Neural progenitor cell (in vitro differentiated cells): Measurements from ENCODE around the gene LRRC46. TPM values are rescaled to one million over a fixed set of nuclear protein-coding genes. Genes with fewer than 3 reads are reported as not detected.
A peak's percentile ranks its signal among the peaks of the same experiment; 100 is the strongest.

Experiments used
- DNase-seq: peaks from one replicate; pipeline ENCODE4 v3.0.0-alpha.2; 2016; ENCODE audit warnings: low spot score
- H2AFZ ChIP-seq: fragments of 200-600 bp; sonication (generic); replicated peaks from 2 replicates; pipeline ENCODE4 v1.6.1; 2016; ENCODE audit warnings: antibody characterized with exemption
- H3F3A ChIP-seq: fragments of 200-600 bp; sonication (generic); 2 replicates; pipeline ENCODE4 v1.6.1; 2016; ENCODE audit warnings: antibody characterized with exemption, low read depth
- H3K27ac ChIP-seq: fragments of 200-600 bp; sonication (generic); 2 replicates; pipeline ENCODE4 v1.5.1; 2016; ENCODE audit warnings: mild to moderate bottlenecking
- H3K27me3 ChIP-seq: fragments of 200-600 bp; sonication (generic); 2 replicates; pipeline ENCODE4 v1.6.1; 2016; ENCODE audit warnings: mild to moderate bottlenecking, moderate library complexity
- H3K36me3 ChIP-seq: fragments of 200-600 bp; sonication (generic); 2 replicates; pipeline ENCODE4 v1.5.1; 2016
- H3K4me1 ChIP-seq: fragments of 200-600 bp; sonication (generic); 2 replicates; pipeline ENCODE4 v1.6.1; 2016; ENCODE audit warnings: mixed run types
- H3K4me2 ChIP-seq: fragments of 200-600 bp; sonication (generic); 2 replicates; pipeline ENCODE4 v1.6.1; 2016
- H3K4me3 ChIP-seq: fragments of 200-600 bp; sonication (generic); 2 replicates; pipeline ENCODE4 v1.5.1; 2016
- H3K79me2 ChIP-seq: fragments of 200-600 bp; sonication (generic); 2 replicates; pipeline ENCODE4 v1.6.1; 2016; ENCODE audit warnings: low read depth
- H3K9ac ChIP-seq: fragments of 200-600 bp; sonication (generic); 2 replicates; pipeline ENCODE4 v1.6.1; 2016
- H3K9me3 ChIP-seq: fragments of 200-600 bp; sonication (generic); 2 replicates; pipeline ENCODE4 v1.5.1; 2016; ENCODE audit warnings: low read depth
- H4K20me1 ChIP-seq: fragments of 200-600 bp; sonication (generic); 2 replicates; pipeline ENCODE4 v1.6.1; 2016; ENCODE audit warnings: low read depth
- H3K27ac Mint-ChIP-seq: 3 replicates; pipeline ENCODE4 v1.8.0; 2021; ENCODE audit warnings: mixed read lengths
- H3K27me3 Mint-ChIP-seq: 2 replicates; pipeline ENCODE4 v1.8.0; 2022; ENCODE audit warnings: low read depth, mild to moderate bottlenecking, inconsistent platforms, moderate library complexity, mixed read lengths; ENCODE audit not compliant: insufficient read depth
- H3K36me3 Mint-ChIP-seq: 3 replicates; pipeline ENCODE4 v1.8.0; 2021; ENCODE audit warnings: mixed read lengths
- H3K4me1 Mint-ChIP-seq: 3 replicates; pipeline ENCODE4 v1.8.0; 2021; ENCODE audit warnings: mixed read lengths
- H3K4me3 Mint-ChIP-seq: 3 replicates; pipeline ENCODE4 v1.8.0; 2021; ENCODE audit warnings: mild to moderate bottlenecking, moderate library complexity, mixed read lengths
- H3K9me3 Mint-ChIP-seq: 3 replicates; pipeline ENCODE4 v1.8.0; 2020; ENCODE audit warnings: mixed read lengths
- EZH2 ChIP-seq: fragments of 200-600 bp; sonication (generic); IDR thresholded peaks from 2 replicates; pipeline ENCODE4 v1.6.1; 2017; ENCODE audit warnings: antibody characterized with exemption, mild to moderate bottlenecking, moderate library complexity
- EZH2phosphoT487 ChIP-seq: fragments of 200-600 bp; sonication (generic); IDR thresholded peaks from 2 replicates; pipeline ENCODE4 v1.6.1; 2017; ENCODE audit warnings: antibody characterized with exemption
- total RNA-seq: library from RNA; depleted of rRNA; stranded (reverse); fragments of >200 nt; gene quantifications from 2 replicates; pipeline ENCODE4 v1.2.3, GENCODE V29; 2015; ENCODE audit warnings: low replicate concordance
- TF ChIP-seq, protein P1 (sequence below): fragments of 200-600 bp; sonication (generic); IDR thresholded peaks from 2 replicates; pipeline ENCODE4 v1.5.1; 2017; ENCODE audit warnings: antibody characterized with exemption, mild to moderate bottlenecking

Gene LRRC46
- total RNA-seq, 1 donor from 2014 or later: 0.06 TPM

DNA sequence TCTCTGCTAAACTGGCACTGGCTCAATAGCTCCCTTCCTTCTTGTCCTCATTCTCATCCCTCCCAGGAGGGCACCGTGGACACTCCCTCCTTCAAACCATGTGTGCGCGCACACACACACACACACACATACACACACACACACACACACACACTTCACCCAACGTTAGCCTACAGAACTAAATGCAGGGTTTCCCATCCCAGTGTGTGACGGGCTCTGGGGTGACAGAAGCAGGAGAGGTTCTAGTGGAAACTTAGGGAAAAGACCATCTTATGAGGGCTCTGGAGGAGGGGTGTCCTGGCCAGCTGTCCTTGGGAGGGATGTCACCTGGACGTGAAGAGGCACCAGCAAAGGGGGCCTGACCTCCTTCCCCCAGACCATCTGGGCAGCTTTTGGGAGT lies 29.6 kb upstream of the LRRC46 start:
- Mint-ChIP-seq H3K4me1 (no peaks in the 10 kb centered on the region), H3K4me3 (no peak overlapping the region), H3K27ac (no peak overlapping the region), H3K27me3 (peaks cover 29% of the 10 kb centered on the region), H3K9me3 (no peaks in the 10 kb centered on the region), H3K36me3 (no peaks in the 10 kb centered on the region)
- no peaks in the 10 kb centered on the region for H3K79me2 ChIP-seq
- H3K9me3 ChIP-seq: no peaks in the 10 kb centered on the region
- H3K36me3 ChIP-seq: no peaks in the 10 kb centered on the region
- no peak overlapping the region for H3K27ac ChIP-seq
- TF ChIP-seq EZH2phosphoT487 (no peak), EZH2 (no peak)
- TF ChIP-seq, protein P1, sequence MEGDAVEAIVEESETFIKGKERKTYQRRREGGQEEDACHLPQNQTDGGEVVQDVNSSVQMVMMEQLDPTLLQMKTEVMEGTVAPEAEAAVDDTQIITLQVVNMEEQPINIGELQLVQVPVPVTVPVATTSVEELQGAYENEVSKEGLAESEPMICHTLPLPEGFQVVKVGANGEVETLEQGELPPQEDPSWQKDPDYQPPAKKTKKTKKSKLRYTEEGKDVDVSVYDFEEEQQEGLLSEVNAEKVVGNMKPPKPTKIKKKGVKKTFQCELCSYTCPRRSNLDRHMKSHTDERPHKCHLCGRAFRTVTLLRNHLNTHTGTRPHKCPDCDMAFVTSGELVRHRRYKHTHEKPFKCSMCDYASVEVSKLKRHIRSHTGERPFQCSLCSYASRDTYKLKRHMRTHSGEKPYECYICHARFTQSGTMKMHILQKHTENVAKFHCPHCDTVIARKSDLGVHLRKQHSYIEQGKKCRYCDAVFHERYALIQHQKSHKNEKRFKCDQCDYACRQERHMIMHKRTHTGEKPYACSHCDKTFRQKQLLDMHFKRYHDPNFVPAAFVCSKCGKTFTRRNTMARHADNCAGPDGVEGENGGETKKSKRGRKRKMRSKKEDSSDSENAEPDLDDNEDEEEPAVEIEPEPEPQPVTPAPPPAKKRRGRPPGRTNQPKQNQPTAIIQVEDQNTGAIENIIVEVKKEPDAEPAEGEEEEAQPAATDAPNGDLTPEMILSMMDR: no peak
- no peak overlapping the region for H3K4me2 ChIP-seq
- H3K4me1 ChIP-seq: no peaks in the 10 kb centered on the region
- no peak overlapping the region for H2AFZ ChIP-seq
- no peak for DNase-seq
- H3K4me3 ChIP-seq: no peak overlapping the region
- no peak overlapping the region for H3K9ac ChIP-seq
- H3K27me3 ChIP-seq: peaks cover 20% of the 10 kb centered on the region
- peaks cover 4% of the 10 kb centered on the region for H4K20me1 ChIP-seq
- no peaks in the 10 kb centered on the region for H3F3A ChIP-seq

DNA sequence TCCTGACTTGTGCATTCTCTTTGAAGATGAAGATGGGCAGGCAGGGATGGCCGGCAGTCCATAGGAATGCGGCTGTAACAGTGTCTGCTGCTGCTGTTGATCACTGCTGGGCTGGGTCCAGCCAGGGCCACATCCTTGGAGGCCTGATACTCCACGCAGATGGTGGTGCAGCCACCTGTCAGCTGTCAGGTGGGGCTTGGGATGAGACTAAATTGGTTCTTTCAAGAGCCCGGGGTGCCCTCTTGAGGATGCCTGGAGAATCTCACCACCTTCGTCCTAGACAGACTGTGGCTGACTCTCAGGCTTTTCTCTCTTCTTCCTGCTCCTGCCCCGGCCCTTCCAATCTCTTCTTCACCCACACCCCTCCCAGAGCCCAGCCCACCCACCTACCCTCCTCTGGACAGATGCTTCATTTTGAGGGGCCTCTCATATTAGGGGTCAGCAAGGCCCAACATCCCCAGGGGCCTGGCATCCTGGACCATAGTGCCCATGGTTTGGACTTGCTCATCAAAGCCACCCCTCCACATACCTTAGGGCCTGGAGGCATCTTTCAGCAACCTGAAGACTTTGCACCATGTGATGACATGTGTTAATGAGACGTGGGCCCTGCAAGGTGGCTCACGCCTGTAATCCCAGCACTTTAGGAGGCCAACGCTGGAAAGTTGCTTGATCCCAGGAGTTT lies 29.0 kb upstream of the LRRC46 start:
- Histone ChIP-seq H3K4me1 (no peaks in the 10 kb centered on the region), H2AFZ (no peak overlapping the region), H3K36me3 (no peaks in the 10 kb centered on the region), H3K9ac (no peak overlapping the region), H3K79me2 (no peaks in the 10 kb centered on the region), H3K4me3 (no peak overlapping the region), H3K27ac (no peak overlapping the region), H3F3A (no peaks in the 10 kb centered on the region), H3K27me3 (peaks cover 20% of the 10 kb centered on the region), H3K4me2 (no peak overlapping the region), H3K9me3 (no peaks in the 10 kb centered on the region), H4K20me1 (peaks cover 4% of the 10 kb centered on the region)
- Mint-ChIP-seq H3K27me3 (peaks cover 30% of the 10 kb centered on the region), H3K4me3 (no peak overlapping the region), H3K36me3 (no peaks in the 10 kb centered on the region), H3K27ac (no peak overlapping the region), H3K9me3 (no peaks in the 10 kb centered on the region), H3K4me1 (no peaks in the 10 kb centered on the region)
- TF ChIP-seq, protein P1: peak; percentile 66
- no peak for TF ChIP-seq EZH2
- peak; percentile 82 for DNase-seq

DNA sequence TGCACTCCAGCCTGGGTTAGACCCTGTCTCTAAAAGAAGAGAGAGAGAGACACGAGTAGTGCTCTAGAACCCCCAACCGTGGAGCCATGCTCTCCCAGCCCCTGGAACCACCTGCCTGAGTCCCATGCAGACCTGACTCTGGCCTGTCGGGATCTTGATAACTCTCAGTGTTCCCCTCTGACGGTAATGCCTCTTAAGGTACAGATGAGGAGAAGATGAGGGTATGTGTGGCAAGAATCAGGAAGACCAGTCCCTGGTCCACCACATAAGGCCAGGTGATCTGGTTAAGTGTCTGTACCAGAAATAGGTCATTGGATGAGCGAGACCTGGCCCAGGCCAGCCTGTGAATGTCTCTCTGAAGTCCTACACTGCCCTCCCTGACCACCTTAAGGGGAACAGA lies 28.3 kb upstream of the LRRC46 start:
- Histone ChIP-seq H3K79me2 (no peaks in the 10 kb centered on the region), H3K36me3 (no peaks in the 10 kb centered on the region), H3K4me3 (no peak overlapping the region), H3K4me1 (no peaks in the 10 kb centered on the region), H4K20me1 (peaks cover under 1% of the 10 kb centered on the region), H3K27ac (no peak overlapping the region), H3K27me3 (peaks cover 20% of the 10 kb centered on the region), H3K9me3 (no peaks in the 10 kb centered on the region), H2AFZ (no peak overlapping the region), H3K4me2 (no peak overlapping the region), H3K9ac (no peak overlapping the region), H3F3A (no peaks in the 10 kb centered on the region)
- no peaks in the 10 kb centered on the region for H3K9me3 Mint-ChIP-seq
- no peaks in the 10 kb centered on the region for H3K36me3 Mint-ChIP-seq
- no peak for TF ChIP-seq EZH2phosphoT487
- TF ChIP-seq EZH2: no peak
- TF ChIP-seq, protein P1: no peak
- H3K27ac Mint-ChIP-seq: no peak overlapping the region
- peaks cover 28% of the 10 kb centered on the region for H3K27me3 Mint-ChIP-seq
- H3K4me3 Mint-ChIP-seq: no peak overlapping the region
- DNase-seq: no peak
- H3K4me1 Mint-ChIP-seq: no peaks in the 10 kb centered on the region
